NCI-H2107 (cell line): Measurements from ENCODE around the gene TBC1D22A.

Experiments
- DNase-seq: peaks from one replicate; lab custom pipeline; 2025; lab: John Stamatoyannopoulos, UW

TBC1D22A gene

DNA sequence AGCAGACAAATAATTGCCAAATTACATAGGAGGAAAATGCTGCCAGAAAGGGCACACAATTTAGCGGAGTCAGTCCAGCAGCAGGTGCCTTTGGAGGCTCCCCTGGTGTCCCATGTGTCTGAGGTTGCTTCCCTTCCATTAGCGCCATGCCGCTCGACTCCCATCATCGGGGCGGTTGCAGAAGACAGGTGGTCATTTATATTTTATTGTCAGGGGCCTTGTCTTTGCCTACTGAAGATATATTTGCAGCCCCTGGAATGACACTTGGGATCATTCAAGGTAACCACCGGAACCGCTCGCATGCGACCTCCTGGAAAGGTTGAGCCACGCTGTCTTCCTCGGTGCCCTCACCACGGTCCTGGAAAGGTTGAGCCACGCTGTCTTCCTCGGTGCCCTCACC is 298.3 kb downstream of the TBC1D22A start:
- DNase-seq = no peak

DNA sequence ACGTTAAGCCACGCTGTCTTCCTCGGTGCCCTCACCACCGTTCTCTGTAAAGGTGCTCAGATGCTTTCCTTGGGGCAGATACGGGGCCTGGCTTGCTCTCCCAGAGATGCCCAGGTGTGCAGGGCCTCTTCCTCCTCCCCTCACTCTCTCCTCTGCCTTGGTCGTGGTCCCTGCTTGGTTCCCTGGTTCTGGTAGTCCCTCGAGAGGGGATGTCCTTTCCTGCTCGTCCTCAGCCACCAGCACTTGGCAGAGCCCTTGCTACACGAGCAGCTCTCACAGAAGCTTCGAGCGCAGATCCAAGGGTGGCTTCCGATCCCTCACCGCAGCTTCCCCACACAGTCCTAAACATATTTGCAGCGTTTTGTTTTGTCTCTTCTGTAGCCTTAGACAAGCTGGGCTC is 298.8 kb downstream of the TBC1D22A start:
- DNase-seq = no peak

DNA sequence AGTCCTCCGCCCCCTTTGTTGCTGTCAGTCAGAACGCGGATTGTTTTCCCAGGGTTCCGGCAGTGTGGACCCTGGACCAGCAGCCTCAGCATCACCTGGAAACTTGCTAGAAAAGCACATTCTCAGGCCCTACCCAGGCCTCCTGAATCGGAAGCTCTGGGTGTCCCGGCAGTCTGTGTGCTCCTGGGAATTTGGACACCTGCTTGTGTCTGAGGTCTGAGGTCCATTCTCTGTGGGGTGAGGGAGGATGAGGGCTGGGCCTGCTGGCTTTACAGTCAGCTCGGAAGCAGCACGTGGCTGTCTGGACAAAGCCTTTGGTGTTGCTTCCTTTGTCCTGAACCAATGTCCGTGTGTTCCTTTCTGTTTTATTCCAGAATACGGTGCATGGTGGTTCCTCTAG is 299.7 kb downstream of the TBC1D22A start:
- no peak for DNase-seq

DNA sequence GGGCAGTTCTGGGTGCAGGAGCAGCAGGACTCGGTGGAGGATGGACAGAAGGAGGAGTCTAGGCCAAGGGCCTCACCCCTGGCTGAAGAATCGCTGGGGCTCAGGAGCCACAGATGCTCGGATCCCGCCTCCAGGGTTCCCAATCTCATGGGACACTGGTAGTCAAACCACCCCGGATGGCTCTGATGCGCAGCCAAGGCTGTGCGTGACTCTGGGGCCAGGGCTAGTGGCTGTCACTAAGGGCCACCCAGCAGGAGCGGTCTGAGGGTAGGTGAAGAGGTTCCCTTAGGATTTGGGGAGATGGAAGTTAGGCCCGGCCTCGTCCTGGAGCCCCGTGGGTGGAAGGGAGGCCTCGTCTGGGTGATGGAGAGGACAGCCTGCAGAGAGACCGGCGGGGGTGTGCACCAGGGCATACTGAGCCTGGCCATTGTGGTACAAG is 300.6 kb downstream of the TBC1D22A start:
- no peak for DNase-seq

DNA sequence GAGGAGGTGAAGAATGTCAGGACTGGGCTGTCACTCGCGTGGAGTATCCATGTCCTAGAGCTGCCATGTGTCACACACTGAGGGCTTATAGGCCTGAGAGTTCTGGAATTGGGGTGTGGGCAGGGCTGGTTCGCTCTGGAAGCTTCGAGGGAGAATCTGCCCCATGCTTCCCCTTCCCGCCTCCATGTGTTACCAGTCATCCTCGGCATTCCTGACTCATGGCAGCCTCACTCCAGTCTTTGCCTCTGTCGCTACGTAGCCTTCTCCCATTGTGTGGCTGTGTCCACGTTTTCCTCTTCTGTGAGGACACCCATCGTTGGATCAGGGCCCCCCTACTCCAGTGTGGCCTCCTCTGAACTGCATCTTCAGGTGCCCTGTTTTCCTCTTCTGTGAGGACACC is 301.2 kb downstream of the TBC1D22A start:
- DNase-seq = no peak

GRCh38 chr22:47064016-47064415 is 301.6 kb downstream of the TBC1D22A start:
- DNase-seq = peak; percentile 16

GRCh38 chr22:47064416-47064815 is 302.0 kb downstream of the TBC1D22A start:
- no peak for DNase-seq

DNA sequence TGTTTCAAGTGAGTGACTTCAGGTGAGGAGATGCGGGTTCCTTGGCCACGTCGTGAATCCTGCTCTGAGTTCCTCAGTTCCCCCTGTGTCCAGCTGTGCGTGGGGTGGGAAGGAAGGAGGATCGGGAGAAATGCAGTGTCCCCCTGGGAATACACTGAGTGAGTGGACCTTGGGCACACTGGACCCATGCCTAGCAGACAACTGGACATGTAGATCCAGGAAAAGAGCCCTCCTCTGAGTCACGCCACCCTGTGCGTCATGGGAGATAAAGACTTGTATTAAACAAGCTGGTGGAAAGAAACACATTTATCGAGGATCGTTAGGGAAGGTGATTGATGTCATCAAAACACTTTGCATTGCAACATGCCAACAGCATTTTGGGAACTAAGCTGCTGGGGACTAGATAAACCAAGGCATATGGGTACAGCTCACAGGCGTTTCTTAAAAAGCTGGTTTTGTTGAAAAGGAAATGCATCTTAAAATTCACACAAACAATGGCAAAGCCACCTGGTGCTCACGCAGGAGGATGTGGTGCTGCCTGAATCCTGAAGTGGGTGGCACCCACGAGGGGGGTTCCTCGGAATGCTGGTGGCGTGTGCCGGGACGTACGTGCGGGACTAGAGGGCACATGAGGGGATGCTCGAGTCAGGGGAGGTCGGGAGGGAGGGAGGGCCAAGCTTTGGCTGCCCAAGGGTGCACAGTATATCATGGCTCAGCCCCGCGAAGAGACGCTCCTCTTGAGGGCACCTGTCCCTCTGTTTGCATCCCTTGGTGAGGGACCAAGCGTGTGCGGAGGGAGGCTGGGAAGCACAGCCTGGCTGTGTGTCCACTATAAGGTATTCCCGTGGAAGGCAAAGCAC is 303.5 kb downstream of the TBC1D22A start:
- no peak for DNase-seq

GRCh38 chr22:47066616-47066905 is 304.1 kb downstream of the TBC1D22A start:
- DNase-seq = no peak

DNA sequence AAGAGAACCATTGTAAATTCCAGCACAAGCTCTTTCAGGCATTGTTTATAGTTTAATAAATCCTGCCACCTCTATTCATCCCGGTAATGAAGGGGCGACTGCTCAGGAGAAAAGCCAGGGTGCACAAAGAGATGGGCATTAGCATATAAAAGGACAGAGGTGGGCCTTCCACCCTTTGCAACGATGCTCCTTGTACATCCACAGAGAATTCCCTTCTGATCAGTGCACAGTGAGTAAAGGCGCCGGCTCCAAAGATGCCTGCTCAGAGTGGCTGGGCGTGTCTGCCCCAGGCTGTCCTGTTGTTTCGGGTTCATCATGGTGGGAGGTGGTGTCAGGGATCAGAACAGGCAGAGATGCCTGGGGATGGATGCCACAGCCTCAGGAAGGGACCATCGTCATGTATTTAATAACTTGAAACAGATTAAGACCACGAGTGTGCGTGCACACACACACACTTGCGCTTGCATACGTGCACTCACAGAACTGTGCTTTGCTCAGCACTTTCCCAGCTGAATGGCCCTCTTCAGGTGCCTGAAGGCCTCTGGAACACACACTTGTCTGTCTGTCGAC is 305.0 kb downstream of the TBC1D22A start:
- DNase-seq = no peak

GRCh38 chr22:47067911-47068625 is 305.6 kb downstream of the TBC1D22A start:
- no peak for DNase-seq

DNA sequence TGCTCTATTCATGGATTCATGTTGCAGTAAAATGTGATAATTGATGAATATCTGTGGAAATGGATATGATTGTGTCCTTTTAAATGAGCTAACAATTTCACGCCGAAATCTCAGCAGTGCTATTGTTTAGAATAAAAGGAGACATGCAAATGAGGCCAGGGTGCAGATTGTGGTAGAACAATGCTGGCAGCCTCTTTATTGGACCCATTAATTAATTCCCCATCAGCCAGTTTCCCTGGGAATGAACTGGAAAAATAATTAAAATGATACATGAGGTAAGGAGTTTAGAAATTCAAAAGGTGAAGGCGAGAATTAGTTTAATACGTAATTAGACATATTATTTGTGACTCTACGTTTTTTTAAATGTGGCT is 306.2 kb downstream of the TBC1D22A start:
- no peak for DNase-seq

- DNase-seq = no peak
These were observed 306.8 kb downstream of the TBC1D22A start for GRCh38 chr22:47069270-47069669.

GRCh38 chr22:47071078-47071806 is 308.8 kb downstream of the TBC1D22A start:
- DNase-seq = no peak

DNA sequence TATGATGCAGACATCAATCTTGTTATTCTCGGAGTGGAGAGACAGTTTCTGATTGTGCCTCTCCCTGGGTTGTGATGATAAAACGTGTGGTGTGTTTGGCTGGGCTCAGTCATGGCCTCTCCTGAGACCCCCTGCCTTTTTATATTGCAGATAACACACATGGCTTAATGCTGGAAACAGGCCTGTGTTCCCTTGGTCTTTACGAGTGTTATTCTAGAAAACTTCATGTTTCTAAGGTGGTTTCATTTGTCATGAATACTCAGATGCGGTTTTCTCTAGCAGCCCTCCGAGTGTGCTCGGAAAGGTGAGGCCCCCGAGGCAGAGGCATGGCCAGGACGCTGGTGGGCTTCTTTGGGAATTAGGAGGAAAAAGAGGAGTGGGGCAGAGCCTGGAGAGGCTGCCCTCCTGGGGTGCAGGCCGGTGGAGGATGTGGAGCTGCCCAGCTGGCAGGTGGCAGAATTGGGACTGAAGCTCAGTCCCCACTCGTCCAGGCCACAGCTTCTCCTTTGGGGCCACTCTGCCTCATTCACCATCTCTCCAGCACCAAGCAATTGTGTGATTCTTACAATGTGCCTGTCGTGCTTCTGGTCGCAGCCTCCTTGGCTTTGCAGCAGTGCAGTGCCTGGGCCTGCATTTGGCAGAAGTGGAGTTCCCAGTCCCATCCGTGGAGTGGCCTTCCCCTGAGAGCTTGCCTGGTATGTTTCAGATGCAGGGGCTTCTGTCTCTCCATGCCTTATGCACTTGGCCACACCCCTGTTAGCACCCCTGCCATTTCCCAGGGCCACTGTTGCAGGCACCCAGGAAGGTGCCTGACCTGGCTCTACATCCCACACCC is 309.6 kb downstream of the TBC1D22A start:
- no peak for DNase-seq

DNA sequence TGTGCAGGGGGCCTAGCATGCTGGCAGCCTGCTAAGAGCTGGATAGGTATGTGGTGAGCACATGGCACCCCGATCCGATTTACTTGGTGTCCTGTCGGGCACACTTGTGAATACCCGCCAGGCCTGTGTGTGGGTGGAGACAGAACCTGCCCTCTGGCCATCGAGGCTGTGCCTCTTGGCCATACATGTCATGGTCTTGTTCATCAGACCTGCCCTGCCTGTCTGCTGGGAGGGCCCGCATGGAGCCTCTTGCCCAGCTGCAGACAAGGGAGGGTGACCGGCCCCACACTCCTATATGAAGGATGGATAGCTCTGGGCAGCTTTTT is 310.2 kb downstream of the TBC1D22A start:
- DNase-seq = no peak

- DNase-seq = no peak
These were observed 310.6 kb downstream of the TBC1D22A start for GRCh38 chr22:47073075-47073474.

- DNase-seq = no peak
These were observed 311.7 kb downstream of the TBC1D22A start for GRCh38 chr22:47074105-47074504.

GRCh38 chr22:47075568-47075967 is 313.1 kb downstream of the TBC1D22A start:
- no peak for DNase-seq

GRCh38 chr22:47076758-47077157 is 314.3 kb downstream of the TBC1D22A start:
- DNase-seq = no peak

- DNase-seq = no peak
These were observed 317.6 kb downstream of the TBC1D22A start for GRCh38 chr22:47080100-47080499.

- DNase-seq = no peak
These were observed 320.1 kb downstream of the TBC1D22A start for GRCh38 chr22:47082505-47082904.
